HG02870 (cell line): ENCODE measurements around the gene MSH2.
"Not testable (repeated sequence)": the region's sequence is repeated elsewhere in the genome, so short reads cannot be mapped to it uniquely, and the experiment has no call there.

Source experiments
- ATAC-seq: cut with Tn5 transposase; IDR thresholded peaks from one replicate; pipeline ENCODE4 v1.9.1; 2021; ENCODE audit warnings: mild to moderate bottlenecking, moderate library complexity; ENCODE audit not compliant: unreplicated experiment

The MSH2 gene

DNA sequence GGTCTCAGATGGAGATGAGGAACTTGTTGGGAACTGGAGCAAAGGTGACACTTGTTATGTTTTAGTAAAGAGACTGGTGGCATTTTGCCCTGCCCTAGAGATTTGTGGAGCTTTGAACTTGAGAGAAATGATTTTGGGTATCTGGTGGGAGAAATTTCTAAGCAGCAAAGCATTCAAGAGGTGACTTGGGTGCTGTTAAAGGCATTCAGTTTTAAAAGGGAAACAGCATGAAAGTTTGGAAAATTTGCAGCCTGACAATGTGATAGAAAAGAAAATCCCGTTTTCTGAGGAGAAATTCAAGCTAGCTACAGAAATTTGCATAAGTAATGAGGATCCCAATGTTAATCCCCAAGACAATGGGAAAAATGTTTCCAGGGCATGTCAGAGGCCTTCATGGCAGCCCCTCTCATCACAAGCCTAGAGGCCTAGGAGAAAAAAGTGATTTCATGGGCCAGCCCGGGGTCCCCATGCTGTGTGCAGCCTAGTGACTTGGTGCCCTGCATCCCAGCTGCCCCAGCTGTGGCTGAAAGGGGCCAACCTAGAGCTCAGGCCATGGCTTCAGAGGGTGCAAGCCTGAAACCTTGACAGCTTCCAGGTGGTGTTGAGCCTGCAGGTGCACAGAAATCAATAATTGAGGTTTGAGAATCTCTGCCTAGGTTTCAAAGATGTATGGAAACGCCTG, 3.8 kb downstream of the MSH2 start:
- not testable (repeated sequence) for ATAC-seq

DNA sequence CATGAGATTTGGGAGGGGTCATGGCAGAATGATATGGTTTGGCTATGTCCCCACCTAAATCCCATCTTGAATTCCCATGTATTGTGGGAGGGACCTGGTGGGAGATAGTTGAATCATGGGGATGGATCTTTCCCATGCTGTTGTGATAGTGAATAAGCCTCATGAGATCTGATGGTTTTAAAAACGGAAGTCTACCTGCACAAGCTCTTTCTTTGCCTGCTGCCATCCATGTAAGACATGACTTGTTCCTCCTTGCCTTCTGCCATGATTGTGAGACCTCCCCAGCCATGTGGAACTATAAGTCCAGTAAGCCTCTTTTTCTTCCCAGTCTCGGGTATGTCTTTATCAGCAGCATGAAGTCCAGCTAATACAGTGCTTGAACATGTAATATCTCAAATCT, 5.0 kb downstream of the MSH2 start:
- ATAC-seq: not testable (repeated sequence)

DNA sequence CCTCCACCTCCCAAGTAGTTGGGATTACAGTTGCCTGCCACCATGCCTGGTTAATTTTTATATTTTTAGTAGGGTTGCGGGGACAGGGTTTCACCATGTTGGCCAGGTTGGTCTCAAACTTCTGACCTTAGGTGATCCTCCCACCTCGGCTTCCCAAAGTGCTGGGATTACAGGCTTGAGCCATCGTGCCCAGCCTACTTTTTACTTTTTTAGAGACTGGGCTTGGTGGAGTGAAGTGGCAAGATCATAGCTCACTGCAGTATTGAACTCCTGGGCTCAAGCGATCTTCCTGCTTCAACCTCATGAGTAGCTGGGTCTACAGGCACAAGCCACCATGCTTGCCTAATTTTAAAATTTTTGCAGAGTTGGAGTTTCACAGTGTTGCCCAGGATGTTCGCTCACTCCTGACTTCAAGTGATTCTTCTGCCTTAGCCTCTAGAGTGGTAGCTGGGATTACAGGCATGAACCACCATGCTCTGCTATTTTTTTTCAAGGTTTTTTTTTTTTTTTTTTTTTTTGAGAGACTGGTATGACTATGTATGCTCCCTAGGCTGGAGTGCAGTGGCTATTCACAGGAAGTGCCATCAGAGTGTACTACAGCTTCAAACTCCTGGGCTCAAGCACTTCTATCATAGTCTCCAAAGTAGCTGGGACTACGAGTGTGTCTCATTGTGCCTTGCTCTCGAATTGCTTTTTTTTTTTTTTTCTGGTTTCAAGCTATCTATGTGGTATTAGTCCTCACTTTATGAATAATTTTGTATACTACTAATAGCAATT, 11.9 kb downstream of the MSH2 start:
- no peak for ATAC-seq

DNA sequence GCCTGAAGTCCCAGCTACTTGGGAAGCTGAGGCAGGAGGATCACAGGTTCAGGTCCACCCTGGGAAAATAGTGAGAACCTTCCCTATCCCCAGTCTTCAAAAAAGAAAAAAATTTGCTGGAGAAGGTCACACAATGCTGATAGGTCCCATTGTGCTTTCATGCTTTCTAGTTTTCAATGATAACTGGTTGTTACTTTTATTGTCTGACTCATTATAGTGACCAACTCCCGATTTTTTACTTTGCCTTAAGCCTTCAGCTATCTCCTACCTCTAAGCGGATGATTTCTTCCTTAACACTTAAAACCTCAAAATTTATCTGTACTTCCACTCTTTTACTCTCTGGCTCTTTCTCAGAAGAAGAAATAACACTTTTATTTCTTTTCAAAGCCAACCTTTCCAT, 17.3 kb downstream of the MSH2 start:
- no peak for ATAC-seq

DNA sequence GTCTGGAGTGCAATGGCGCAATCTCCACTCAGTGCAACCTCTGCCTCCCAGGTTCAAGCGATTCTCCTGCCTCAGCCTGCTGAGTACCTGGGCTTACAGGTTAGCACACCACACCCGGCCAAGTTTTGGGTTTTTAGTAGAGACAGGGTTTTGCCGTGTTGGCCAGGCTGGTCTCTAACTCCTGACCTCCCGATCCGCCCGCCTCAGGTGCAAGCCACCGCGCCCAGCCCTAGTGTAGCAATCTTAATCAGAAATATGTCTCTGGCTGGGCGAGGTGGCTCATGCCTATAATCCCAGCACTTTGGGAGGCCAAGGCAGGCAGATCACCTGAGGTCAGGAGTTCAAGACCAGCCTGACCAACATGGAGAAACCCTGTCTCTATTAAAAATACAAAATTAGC, 17.7 kb downstream of the MSH2 start:
- ATAC-seq: not testable (repeated sequence)

DNA sequence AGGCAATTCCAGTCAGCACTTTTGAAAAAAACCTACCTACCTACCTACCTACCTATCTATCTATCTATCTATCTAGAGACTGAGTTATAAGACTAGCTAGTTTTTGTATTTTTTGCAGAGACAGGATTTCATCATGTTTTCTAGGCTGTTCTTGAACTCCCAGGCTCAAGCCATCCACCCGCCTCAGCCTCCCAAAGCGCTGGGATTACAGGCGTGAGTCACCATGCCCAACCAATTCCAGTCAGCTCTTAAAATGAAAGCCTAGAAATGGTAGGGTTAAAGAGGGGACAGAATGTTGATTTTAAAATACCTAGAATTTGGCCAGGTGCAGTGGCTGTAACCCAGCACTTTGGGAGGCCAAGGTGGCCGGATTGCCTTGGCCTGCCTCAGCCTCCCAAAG, 19.1 kb downstream of the MSH2 start:
- no peak for ATAC-seq

DNA sequence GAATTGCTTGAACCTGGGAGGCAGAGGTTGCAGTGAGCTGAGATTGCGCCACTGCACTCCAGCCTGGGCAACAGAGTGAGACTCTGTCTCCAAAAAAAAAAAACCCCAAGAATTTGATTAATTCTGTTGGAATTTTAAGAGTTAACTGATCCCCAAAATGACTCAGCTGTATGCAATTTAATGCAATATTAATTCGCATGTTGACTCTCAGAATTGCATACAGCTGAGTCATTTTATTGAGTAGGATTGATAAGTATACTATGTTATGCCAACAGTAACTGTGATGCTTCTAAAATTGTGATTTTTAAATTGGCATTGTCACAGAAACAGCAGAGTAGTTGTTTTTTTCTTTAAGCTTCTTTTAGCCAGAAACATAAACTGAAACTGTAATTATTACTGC, 19.6 kb downstream of the MSH2 start:
- no peak for ATAC-seq

DNA sequence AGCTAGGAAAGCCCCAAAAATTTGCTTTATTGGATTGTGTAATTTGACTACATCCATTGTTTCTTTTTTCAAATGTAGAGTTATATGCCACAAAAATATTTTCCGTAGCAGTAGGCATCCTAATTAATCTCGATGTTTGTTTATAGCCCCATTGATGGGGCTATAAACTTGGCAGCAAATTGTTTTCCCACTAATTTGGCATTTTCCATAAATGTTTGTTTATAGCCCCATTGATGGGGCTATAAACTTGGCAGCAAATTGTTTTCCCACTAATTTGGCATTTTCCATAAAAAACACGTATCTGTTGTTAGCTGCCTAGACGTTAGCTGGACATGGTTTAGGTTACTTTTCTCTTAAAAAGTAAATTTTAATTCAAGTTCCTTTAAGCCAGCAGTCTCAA, 23.8 kb downstream of the MSH2 start:
- ATAC-seq: no peak

DNA sequence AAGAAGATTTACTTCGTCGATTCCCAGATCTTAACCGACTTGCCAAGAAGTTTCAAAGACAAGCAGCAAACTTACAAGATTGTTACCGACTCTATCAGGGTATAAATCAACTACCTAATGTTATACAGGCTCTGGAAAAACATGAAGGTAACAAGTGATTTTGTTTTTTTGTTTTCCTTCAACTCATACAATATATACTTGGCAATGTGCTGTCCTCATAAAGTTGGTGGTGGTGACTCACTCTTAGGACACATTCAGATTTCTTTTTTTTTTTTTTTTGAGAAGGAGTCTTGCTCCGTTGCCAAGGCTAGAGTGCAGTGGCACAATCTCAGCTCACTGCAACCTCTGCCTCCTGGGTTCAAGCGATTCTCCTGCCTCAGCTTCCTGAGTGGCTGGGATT, 26.8 kb downstream of the MSH2 start:
- ATAC-seq: no peak

DNA sequence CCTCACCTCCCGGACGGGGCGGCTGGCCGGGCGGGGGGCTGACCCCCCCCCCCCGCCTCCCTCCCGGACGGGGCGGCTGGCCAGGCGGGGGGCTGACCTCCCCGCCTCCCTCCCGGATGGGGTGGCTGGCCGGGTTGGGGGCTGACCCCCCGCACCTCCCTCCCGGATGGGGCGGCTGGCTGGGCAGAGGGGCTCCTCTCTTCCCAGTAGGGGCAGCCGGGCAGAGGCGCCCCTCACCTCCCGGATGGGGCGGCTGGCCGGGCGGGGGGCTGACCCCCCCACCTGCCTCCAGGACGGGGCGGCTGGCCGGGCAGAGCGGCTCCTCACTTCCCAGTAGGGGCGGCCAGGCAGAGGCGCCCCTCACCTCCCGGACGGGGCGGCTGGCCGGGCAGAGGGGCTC, 30.1 kb downstream of the MSH2 start:
- not testable (repeated sequence) for ATAC-seq

DNA sequence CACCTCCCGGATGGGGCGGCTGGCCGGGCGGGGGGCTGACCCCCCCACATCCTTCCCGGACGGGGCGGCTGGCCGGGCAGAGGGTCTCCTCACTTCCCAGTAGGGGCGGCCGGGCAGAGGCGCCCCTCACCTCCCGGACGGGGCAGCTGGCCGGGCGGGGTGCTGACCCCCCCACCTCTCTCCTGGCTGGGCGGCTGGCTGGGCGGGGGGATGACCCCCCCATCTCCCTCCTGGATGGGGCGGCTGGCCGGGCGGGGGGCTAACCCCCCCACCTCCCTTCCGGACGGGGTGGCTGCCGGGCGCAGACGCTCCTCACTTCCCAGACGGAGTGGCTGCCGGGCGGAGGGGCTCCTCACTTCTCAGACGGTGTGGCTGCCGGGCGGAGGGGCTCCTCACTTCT, 30.5 kb downstream of the MSH2 start:
- not testable (repeated sequence) for ATAC-seq

DNA sequence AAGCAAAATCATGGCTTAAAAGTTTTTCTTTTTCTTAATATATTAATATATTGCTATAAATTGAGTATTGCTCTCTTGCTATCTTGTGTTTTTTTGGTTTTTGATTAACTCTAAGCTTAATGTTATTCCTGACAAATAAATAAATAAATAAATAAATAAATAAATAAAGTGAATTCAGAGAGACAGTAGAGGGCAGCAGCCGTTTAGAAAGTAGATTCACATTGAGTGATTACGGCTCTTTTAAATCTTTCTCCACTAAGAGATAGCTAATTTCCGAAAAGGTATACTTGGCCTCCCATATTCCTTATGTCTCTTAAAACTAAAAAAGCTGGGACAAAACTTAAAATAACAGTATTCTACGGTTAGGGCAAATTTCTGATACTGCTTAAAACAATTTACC, 34.3 kb downstream of the MSH2 start:
- ATAC-seq: no peak

DNA sequence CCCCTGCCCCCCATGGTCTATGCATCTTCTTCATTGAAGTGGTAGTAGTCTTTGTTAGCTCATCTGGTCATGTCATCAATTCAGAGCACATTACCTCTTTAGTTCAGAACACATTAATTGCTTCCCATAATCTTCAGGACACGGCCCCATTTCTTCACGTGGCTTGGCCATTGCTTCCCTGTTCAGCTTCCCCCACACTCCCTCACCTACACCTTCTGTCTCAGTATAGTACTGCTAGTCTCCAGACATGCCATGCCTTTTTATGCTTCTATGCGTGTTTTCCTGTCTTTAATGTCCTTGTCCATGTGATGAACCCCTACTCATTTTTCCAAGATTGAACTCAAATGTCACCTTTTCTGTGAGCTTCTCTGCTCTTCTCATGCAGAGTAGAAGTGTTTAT, 35.1 kb downstream of the MSH2 start:
- no peak for ATAC-seq

DNA sequence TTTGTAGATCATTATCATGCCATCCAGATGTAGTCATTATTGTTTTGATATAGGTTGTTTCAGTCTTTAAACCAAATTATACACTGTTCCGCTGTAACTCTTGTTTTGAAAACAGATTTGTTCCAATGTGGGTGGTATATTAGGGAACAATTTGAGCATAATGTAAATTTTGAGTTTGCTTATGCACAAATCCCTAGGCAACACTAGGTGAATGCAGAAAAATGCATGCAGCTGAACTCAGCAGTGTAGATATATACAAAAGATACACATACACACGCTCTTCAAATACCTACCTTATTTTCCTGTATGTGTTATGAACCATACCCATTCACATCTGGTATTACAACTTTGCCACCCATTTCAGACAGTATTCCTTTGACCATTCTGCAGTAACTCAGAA, 35.8 kb downstream of the MSH2 start:
- no peak for ATAC-seq

DNA sequence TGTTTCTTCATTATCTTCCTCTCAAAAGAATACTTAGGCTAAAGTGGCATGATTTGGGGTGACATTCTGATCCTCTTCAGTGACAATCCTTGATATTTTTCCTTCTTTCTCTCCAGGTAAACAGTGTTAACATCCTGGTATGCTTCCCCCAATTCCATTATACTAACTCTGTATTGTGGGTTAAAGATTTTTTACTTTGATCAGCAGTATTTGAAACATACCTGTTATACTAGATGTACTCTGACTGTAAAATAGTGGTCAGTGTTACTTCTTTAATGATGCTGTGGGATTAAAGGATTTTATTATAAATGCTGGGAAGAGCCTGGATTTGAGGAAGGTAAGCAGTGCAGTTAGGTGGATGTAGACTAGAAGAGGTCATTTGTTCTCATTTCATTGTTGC, 48.8 kb downstream of the MSH2 start:
- no peak for ATAC-seq

DNA sequence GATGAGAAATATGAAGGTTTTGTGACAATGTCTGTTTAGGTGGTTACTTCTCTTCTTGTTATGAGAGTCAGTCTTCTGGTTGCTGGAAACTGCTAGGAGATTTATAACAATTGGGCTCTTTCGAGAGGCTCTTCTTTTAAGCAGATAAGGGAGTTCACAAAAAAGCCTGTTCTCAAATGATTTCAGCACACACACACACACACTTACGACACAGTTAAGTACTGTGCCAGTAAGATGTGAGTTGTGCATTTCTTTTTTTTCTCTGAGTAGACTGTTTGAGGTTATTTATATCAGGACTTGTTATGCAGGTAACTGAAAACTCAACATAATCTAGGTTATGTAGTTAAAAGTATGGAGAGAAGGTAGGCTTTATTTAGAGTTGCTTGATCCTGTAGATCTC, 49.8 kb downstream of the MSH2 start:
- ATAC-seq: no peak

DNA sequence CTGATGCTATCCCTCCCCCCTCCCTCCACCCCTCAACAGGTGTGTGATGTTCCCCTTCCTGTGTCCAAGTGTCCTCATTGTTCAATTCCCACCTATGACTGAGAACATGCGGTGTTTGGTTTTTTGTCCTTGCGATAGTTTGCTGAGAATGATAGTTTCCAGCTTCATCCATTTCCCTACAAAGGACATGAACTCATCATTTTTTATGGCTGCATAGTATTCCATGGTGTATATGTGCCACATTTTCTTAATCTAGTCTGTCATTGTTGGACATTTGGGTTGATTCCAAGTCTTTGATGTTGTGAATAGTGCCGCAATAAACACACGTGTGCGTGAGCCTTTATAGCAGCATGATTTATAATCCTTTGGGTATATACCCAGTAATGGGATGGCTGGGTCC, 51.9 kb downstream of the MSH2 start:
- not testable (repeated sequence) for ATAC-seq

DNA sequence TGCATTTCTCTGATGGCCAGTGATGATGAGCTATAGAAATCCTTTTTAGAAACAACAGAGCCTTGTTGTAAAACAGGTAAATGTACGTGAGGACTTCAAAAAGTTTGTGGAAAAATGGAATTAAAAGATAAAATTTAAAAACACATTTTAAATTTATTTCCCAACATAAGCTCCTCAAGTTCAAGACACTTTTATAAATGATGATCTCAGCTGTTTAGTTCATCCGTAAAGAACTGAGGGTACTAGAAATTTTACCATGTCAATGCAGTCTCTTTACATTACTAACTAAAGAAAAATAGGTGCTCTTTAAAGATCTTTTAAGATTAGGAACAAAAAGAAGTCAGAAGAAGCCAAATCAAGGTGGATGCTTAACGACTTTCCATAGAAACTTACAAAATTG, 52.5 kb downstream of the MSH2 start:
- ATAC-seq: no peak

DNA sequence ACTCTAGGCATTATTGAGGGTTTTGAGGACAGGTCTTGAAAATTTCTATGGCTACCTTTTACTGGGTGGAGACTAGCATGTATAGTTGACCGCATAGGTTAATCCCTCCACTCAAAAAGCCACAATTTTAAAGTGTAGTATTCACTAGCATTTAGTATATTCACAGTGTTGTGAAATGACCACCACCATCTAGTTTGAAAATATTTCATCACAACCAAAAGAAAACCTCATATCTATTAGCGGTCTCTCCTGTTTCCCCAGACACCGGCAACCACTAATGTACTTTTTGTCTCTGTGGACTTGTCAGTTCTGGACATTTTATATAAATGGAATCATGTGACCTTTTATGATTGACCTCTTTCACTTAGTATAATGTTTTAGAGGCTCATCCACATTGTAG, 53.9 kb downstream of the MSH2 start:
- no peak for ATAC-seq

DNA sequence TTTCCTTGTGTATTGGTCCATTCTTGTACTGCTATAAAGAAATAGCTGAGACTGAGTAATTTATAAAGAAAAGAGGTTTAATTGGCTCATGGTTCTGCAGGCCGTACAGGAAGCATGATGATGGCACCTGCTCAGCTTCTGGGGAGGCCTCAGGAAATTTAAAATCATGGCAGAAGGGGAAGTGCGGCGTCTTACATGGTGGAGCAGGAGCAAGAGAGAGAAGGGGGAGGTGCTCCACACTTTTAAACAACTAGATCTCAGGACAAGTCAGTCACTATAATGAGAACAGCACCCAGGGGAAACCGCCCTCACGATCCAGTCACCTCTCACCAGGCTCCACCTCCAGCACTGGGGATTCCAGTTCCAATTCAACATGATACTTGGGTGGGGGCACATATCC, 54.3 kb downstream of the MSH2 start:
- no peak for ATAC-seq

DNA sequence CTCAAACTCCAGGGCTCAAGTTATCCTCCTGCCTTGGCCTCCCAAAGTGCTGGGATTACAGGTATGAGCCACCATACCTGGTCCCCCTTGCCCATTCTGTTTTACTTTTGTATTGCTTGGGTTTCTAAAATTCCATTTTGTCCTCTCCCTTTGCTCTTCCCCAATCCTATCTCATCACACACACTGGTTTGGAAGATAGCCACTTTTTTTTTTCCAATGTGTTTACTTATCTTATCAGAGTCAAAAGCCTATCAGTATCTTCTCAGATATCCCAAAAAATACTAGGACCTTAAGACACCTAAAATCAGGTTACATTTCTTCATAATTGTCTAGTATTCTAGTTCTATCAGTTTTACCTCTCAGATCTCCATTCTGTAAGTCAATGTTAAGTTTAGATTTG, 56.1 kb downstream of the MSH2 start:
- no peak for ATAC-seq

DNA sequence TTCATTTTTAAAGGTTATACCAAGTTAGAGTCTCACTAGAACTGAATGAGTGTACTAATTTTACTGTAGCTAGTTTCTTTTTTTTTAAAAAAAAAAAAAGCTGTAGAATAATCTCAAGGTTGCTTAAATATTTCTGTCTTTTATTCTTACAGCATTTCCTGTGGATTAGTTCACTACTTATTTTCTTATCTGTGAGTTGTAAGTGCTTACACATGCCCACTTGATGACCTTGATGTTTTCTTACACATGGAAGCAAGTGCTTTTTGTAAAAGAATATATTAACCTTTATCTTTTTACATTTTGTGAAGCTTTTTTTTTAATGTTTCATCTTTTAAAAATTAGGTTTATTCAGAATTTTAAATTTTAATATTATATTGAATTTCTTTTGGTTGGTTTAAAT, 57.8 kb downstream of the MSH2 start:
- no peak for ATAC-seq
